ENCODE data around the gene EPB41.
"Not testable (repeated sequence)": the region's sequence is repeated elsewhere in the genome, so short reads cannot be mapped to it uniquely, and the experiment has no call there.

EPB41 gene

DNA sequence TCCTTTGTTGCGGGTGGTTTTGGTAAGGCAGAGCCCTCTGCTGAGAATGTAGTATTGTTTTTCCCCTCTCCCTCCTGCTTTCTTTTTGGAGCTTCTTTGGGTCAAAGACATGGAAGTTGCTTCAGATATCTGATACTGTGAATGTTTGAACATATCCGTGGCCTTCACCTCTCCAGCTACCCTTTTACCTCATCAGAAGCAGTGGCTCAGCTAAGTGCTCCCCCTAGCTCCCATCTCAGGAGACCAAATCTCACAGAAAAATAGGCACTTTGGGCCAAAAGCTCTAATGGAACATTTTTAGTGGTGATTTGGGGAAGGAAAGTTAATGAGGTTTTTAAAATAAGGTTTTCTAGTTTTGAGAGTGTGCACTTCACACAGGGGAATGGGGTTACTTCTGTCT is 203.0 kb downstream of the EPB41 start:
- DNase-seq: no peak

DNA sequence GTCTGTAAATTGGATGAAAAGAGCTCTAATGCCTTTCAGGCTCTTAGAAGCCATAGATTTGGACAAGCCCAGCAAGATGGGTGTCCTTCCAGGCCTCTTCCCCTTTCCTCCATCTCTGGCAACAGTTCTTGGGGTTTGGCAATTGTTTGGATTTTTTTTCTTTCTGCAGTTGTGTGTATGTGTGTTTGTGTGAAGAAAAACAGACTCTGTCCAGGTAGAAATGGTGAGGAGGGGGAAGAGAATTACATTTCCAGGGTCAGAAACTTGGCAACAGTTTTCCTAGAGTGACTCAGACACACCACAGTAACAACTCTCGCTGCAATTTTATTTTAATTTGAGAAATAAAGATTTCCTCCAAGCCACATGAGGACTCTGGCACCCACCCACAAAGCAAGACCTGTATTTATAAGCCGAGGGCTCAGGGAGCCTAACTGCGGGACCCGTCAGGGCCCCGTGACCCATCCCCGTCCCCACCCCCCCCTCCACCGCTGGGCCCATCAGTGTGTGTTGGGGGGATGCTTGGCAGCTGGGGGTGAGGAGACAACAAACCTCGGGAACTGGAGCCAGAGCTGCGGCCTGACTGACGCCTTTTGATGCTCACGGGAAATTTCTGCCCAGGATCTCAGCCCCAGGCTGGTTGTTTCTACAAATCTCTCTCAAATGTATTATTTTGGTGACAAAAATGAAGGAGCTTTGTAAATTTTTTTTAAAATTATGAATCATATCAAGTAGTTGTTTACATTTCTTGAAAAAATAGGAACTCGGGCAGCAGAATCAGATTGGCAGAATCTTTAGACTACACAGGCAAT is 205.0 kb downstream of the EPB41 start:
- DNase-seq: no peak

DNA sequence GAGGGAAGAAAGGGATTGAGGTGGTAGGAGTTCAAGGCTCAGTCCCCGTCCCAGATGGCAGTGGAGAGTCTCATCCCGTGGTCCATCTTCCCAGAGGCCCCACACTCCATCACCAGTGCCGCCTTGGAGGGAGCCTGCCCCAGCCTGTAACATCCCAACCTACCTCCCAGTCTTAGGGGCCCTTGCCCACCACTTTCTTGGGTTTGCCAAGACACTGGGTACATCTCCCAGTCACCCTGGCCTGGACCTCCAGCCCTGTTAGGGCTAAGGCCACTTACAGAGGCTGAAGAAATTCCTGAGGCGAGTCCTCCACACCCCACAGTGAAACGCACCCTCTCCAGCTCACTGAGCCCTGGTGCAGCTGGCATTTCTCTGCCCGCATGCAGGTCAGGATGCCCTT is 206.0 kb downstream of the EPB41 start:
- DNase-seq: no peak

DNA sequence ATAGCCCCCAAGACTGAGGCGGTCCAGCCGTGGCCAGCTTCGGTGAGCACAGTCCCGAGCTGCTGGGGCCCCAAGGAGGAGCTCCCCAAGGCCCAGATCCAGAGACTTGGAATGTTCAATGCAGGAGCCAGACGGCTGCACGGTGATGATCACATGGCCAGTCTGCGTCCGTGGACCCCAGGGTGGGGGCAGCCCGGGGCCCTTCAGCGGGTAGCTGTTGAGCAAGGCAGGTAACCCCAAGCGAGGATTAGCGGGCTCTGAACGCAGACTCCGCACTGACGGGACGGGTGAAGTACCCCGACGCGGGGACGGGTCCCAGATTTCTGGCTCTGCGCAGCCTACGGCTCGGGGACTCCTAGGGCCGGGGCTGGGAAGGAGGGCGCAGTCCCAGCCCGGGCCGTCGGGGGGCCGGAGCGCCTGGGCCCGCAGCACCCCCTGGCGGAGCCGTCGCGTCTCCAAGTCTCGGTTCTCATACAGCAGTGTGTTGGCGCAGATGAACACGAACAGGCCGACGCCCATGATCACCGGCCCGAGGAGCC is 206.6 kb downstream of the EPB41 start:
- DNase-seq: no peak

DNA sequence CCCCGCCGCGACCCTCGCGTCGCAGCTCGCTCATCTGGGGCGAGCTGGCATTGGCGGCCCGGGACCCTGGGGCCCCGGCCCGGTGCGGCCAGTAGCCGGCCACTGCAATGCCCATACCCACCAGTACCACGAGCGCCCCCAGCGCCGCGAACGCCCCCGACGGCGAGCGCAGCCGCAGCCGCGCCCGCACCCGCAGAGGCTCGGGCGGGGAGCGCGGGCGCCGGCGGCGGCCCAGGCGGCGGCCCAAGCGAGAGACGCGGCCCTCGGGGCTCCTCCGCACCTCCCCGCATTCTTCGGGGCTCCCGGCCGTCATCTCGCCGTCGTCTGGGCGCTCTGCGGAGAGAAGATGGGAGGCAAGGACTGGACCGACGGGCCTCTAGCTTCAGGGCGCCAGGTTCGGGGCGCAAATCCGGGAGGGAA is 207.2 kb downstream of the EPB41 start:
- DNase-seq: no peak

DNA sequence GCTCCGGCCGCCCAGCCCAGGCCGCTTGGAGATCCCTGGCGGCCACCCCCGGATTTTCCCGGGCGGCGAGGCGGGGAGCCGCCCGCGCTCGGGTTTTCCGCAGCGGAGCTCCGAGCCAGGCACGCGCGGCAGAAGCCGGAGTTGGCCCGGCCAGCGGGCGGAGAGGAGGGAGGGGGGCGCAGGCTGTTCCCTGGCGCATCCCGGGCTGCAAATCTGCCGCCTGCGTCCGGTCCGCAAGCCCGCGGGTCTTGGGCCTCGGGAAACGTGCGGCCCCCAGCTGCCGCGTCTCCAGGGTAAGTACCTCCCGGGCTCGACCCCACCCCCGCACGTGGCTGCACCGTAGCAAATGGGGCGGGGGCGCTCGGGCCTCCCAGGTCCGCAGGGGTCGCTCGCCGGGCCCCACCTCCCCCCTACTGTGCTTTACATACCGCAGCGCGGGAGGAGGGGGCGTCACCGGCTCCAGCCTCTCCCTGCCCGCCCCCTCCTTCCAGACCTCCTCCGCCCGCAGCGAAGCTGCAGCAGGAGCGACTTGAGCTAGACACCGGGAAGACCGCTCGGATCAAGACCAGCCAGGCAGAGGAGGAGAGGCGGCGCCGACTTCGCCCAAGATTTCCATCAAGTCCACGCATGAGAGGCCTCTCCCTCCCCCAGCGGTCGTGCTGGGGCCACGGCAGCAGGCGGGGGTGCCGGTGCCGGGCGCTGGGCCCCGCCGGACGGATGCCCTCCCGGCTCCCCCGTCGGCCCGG is 207.7 kb downstream of the EPB41 start:
- DNase-seq: no peak

DNA sequence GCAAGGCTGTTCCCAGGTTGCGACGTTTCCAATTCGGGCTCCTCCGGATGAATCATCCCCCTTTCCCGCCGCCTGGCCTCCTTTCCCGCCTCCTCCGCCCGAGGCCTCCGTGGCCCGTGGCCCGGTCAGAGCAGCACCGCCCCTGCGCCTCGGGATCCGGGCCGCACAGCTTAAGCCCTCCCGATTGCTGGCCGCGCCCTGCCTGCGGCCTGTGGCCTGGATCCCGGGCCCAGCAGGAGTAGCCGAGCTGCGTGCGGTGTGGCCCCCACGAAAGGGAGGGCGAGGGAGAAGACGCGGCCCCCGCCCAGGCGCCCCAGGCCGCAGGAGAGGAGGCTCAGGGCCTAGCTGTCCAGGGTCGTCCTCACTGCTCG is 208.3 kb downstream of the EPB41 start:
- DNase-seq: no peak

DNA sequence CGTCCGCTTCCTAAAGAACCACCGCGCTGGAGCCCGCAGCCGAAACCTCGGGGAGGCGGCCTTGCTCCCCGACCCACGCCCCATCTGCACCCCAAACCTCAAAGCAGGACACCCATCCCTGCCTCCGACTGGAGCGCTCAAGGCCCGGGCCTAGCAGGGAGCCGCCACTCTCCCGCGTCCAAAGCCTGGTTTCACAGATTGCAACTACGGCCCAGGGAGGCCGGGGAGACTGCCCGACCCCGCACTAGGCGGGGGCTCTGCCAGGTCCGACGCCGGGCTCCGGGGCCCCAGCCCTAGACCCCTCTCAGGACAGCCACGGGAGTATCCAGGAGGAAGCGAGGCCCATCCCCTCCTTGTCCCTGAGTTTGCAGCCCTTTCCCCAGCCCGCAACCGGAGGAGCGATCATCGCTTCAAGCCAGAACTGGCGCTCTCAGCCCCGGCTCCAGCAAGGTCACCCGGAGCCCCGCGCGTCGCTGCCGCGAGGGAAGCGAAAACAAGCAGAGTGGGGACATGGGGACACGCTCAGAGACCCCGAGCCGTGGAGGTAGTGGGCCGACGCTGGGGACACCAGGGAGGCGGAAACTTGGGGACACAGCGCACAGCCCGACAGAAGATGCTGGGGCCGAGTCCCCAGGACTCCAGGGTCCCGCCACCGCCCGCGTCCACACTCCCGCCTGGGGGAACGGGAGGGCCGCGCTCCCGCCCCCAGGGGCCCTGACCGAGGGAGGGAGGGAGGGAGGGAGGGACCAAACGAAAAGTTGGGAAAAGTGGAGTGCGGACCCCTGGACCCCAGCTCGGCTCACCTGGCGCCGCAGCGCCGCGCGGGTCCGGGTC is 208.9 kb downstream of the EPB41 start:
- no peak for DNase-seq

DNA sequence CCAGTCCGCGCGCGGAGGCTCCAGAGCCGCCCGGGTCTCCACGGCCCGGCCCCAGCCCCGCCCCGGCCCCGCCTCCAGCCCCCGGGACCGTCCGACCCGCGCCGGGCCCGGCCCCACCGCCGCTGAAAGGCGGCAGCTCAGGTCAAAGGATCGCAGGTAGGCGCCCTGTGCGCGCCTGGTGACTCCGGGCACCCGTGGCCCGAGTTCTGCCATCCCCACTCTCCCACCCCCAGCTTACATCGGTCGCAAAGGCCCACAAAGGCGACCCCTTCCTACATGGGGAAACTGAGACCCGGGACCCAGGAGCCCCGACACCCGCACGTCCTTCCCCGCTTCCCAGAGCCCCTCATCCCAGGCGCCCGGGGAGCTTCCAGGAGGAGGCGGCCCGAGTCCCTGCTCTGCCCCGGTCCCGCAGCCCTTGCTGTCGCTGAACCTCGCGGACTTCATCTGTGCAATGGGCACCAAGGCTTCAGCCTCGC is 209.6 kb downstream of the EPB41 start, which contains the start of gene TMEM200B:
Gene TMEM200B, minus strand, starts transcription at position 17 of the 479 bp plus-strand sequence. CDS start 2,075 bp downstream, outside the sequence.
- DNase-seq: no peak

DNA sequence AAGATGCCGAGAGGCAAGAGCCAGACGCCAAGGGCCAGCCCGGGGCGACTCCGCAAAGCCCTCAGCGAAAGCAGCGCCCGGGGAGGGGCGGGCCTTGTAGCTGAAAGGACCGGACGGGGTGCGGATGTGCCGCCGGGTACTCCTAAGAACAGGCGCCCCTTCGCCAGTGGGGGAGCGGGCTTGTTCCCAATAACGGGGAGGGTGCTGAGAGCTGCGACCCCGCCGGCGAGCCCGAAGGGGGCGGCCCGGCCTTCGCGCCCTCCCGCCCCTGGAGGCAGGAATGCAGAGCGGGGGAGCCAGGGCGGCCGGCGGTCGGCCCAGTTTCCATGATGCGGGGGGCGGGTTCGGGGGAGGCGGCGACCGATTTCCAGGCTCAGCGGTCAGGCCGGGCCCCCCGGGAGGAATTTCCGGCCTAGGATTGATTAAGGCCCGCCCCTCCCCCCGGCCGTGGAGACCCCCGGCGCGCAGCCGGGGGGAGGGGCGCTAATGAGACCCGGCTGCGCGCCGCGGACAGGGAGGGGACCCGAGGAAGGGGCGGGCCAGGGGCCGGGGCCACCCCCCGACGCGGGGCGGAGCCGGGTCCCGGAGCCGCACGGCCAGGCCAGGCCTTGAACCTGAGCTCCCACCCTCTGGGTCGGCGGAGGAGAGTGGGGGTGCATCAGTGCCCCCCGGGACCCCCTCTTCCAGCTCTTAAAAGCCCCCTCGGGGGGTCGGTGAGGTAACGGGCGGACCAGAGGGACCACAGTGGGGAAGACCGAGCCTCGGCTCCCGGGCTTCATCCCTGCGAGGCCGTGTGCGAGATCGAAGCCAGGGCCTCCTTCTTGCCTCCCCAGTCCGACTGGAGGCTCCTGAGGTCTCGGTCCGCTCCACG is 210.2 kb downstream of the EPB41 start:
- no peak for DNase-seq

DNA sequence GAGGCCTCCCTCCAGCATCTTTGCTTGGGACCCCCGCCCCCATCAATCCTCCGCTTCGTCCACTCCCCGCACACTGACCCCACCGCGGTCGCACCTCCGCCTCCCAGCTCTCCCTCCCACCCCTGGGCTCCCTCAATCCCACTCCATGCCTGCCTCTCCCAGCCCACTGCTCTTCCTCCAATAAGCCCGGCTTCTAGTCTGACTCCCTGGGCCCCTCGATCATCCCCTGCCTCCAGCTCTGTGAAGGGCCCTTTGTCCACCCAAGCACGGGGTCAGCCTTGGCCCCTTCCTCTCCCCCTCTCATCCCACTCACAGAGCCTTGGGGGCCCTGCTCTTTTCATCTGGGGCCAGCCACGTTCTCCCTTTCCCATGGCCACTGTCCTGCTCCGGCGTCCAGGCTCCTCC is 210.9 kb downstream of the EPB41 start:
- DNase-seq: no peak

DNA sequence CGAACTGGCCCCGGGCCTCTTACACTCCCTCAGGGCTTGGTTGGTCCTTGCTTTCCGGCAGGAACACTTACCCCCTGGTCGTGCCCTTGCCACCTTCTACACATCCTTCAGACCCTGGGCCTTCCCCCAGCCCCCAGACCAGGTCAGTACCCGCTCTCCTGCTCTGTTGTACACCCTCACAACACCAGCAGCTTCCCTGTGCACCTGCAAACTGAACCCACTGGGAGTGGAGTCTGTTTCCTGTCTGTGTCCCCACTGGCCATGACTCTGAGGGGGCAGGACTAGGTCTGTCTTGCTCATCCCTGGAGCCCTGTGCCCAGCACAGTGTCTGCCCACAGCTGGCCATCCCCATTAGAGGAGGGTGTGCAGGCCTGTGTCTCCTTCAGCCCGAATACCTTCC is 211.4 kb downstream of the EPB41 start:
- DNase-seq: no peak

DNA sequence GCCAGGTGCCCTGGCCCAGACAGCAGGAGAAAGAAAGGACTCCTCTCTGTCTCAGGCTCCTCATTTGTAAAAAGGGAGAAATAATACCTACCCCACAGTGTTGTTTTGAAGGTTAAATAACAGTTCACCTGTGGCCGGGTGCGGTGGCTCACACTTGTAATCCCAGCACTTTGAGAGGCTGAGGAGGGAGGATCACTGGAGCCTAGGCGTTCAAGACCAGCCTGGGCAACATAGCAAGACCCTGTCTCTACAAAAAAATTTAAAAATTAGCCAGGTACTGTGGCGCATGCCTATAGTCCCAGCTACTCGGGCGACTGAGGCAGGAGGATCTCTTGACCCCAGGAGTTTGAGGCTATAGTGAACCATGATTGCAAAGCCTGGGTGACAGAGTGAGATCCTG is 211.8 kb downstream of the EPB41 start:
- no peak for DNase-seq

DNA sequence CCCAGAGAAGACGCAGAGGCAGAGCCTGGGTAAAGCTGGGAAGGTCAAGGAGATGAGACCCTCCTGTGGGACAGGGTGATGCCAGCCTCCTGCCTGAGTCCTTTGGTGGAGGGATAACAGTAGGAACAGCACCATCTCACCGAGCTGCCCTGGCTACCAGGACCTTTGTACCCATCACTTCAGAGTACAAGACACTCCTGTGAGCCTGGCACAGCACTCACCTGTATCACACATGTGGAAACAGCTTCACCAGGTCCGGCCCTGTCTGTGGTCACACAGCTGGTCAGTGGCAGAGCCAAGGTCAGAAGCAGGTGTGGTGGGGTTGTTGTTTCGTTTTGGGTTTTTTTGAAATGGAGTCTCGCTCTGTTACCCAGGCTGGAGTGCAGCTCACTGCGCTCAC is 214.4 kb downstream of the EPB41 start:
- DNase-seq: no peak

DNA sequence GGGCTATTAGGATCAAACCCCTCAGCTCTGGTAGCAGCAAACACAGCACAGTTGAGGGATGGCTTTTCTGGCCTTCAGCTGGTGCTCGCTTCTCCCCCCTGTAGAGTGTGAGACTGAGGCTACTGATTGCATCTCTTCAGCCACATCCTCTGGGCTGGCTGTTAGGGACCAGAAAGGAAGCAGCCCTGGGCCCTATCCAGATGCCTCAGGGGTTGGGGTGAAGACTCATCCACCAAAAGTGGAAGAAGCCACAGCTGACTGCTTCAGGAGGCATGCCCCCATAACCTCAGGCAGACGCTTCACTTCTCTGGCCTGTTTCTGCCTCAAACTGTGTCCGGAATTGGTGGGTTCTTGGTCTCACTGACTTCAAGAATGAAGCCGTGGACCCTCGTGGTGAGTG is 215.5 kb downstream of the EPB41 start:
- no peak for DNase-seq

DNA sequence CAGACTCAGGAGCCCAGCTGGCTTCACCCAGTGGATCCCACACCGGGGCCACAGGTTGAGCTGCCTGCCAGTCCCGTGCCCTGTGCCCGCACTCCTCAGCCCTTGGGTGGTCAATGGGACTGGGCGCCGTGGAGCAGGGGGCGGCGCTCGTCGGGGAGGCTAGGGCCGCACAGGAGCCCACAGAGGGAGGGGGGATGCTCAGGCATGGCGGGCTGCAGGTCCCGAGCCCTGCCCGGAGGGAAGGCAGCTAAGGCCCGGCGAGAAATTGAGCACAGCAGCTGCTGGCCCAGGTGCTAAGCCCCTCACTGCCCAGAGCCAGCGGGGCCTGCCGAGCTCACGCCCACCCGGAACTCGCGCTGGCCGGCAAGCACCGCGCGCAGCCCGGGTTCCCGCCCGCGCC is 216.7 kb downstream of the EPB41 start:
- DNase-seq: not testable (repeated sequence)

DNA sequence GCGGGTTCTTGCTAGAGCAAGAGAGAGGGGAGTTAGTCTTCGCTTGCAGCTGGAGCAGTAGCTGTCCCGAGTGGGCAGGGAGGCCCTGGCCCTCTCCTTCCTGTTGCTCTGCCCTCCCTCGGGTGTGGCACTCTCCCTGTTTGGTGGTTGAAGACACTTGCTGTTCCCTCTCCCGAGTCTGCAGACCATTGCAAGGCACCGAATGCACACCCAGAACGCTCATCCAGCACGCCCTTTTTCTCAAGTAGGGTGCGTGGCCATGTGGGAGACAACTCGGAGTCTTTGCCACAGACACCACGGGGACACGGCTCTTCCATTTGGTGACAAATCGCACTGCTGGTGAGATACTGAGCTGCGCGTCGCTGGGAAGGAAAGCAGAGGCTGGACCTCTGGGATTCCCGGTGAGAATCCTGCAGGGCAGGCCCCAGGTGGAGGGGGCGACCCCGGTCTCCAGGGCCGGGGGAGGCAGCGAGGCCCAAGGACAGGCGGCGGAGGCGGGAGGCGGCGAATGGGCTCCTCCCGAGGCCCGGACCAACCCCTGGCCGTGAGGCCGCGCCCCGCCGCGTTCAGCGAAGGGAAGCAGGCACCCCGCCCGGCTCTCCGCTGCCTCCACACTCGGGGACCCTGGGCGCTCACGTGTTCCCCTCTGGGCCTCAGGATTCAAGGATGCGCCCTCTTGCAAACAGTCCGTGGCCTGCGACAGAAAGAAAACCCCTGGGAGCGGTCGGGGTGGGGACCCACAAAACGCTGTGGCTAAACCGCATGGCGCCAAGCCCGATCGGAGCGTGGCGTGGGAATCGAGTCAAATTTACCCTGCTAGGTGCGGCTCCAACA is 219.7 kb downstream of the EPB41 start:
- no peak for DNase-seq

DNA sequence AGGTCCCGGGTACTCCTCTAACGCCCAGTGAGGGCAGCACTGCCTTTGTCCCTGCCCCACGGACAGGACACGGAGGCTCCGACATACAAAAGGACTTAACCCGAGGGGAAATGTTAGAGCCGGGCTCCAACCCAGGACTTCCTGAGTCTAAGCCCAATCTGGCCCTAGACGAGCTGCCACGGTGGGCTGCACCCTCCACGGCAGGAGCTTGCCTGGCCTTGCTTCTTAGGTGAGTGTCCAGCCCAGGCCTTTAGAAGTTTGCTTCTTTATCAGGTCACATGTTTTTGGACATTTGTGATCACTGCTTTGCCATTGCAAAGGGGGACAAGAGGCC is 220.3 kb downstream of the EPB41 start:
- no peak for DNase-seq

DNA sequence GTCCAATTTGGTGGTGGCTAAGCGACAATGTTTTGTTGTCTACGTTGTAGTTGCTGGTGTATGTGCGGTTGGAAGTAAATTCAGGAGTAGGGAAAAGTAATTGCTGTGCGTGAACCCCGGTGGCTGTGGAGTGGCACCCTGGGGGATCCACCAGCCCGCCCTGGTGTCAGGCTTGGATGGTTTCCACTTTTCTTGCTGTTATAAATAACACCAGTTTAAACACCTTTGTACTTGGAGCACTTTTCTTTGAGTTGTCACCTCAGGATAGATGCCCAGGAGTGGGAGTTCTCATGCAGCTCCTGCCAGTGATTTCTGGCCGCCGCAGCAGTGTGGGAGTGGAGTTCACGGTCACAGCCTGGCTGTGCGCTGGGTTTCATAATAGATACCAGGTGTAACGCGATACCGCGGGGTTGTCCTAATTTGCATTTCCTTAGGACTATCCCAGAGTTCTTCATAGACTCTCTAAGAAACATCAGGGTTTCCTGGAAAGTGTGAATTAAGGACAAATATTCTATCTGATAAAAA is 222.1 kb downstream of the EPB41 start:
- DNase-seq: no peak

DNA sequence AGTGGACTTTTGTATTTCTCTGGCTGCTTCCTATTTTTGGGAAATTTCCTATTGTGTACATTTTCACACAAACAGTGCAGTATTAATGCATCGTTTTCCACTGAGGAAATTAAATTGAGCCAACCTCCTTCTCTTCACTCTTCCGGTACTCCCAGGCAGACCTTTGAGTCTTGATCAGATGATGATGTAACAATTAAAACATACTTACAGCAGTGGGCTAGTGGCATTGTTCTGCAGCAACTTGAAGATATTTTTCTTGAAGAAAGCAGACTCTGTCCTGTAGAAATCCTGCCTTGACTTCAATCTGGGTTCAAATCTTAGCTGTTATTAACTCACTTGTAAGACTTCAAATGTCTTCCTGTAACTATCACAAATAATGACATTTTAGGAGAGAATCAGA is 228.3 kb downstream of the EPB41 start:
- no peak for DNase-seq

DNA sequence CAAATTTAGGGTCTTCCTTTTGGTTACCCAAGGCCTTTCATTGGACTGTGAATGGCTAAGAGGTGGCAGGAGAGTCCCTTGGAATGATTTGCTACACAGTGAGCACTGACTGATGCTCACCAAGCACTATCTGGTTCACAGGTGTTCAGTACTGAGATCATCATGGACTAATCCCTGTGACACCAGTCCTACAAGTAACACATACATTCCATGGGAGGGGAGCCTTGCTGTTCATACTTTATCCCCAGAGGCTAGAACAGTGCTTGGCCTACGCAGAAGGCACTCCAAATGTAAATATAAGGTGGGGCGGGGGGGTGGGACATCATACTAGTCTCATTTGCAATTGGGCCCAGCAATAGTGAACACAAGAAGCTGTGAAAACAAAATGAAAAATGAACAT is 229.8 kb downstream of the EPB41 start:
- DNase-seq: no peak
